Nephron progenitor cell (in vitro differentiated cells): ENCODE data around the gene CDH10.

Source experiments
- DNase-seq: peaks from one replicate; pipeline ENCODE4 v3.0.0; 2021
- H3K27ac Mint-ChIP-seq: 2 replicates; pipeline ENCODE4 v1.8.0; 2021; ENCODE audit warnings: mild to moderate bottlenecking, moderate library complexity, mixed read lengths
- H3K27me3 Mint-ChIP-seq: 2 replicates; pipeline ENCODE4 v1.8.0; 2021; ENCODE audit warnings: mild to moderate bottlenecking, low read depth, mixed read lengths; ENCODE audit not compliant: poor library complexity
- H3K36me3 Mint-ChIP-seq: 2 replicates; pipeline ENCODE4 v1.8.0; 2021; ENCODE audit warnings: low read depth, mixed read lengths
- H3K4me1 Mint-ChIP-seq: 2 replicates; pipeline ENCODE4 v1.8.0; 2021; ENCODE audit warnings: mixed read lengths
- H3K4me3 Mint-ChIP-seq: 2 replicates; pipeline ENCODE4 v1.8.0; 2021; ENCODE audit warnings: mild to moderate bottlenecking, moderate library complexity, mixed read lengths
- H3K9me3 Mint-ChIP-seq: 2 replicates; pipeline ENCODE4 v1.8.0; 2021; ENCODE audit warnings: mild to moderate bottlenecking, moderate library complexity, mixed read lengths
- CTCF ChIP-seq: fragments of 200-600 bp; sonication (generic); IDR thresholded peaks from 2 replicates; pipeline ENCODE4 v1.5.0; 2021; ENCODE audit warnings: antibody characterized with exemption

CDH10 gene

GRCh38 chr5:24571302-24571701 is 73.5 kb downstream of the CDH10 start:
- H3K27ac Mint-ChIP-seq: no peak overlapping the region
- no peak for TF ChIP-seq CTCF
- H3K9me3 Mint-ChIP-seq: no peaks in the 10 kb centered on the region

GRCh38 chr5:24566933-24567332 is 77.8 kb downstream of the CDH10 start:
- no peaks in the 10 kb centered on the region for H3K9me3 Mint-ChIP-seq
- no peak for TF ChIP-seq CTCF
- H3K4me1 Mint-ChIP-seq: no peaks in the 10 kb centered on the region
- H3K27ac Mint-ChIP-seq: no peak overlapping the region
- DNase-seq: no peak
- H3K4me3 Mint-ChIP-seq: no peak overlapping the region
- no peaks in the 10 kb centered on the region for H3K36me3 Mint-ChIP-seq
- H3K27me3 Mint-ChIP-seq: no peaks in the 10 kb centered on the region

More at GRCh38 chr5:24571302-24571701, 73.5 kb downstream of the CDH10 start:
- H3K36me3 Mint-ChIP-seq: peaks cover 5% of the 10 kb centered on the region
- DNase-seq: no peak
- H3K4me1 Mint-ChIP-seq: no peaks in the 10 kb centered on the region
- peaks cover 4% of the 10 kb centered on the region for H3K27me3 Mint-ChIP-seq
- H3K4me3 Mint-ChIP-seq: no peak overlapping the region

GRCh38 chr5:24555229-24555628 is 89.5 kb downstream of the CDH10 start:
- H3K4me1 Mint-ChIP-seq: no peaks in the 10 kb centered on the region

GRCh38 chr5:24547132-24547531 is 97.6 kb downstream of the CDH10 start:
- no peak for TF ChIP-seq CTCF

More at GRCh38 chr5:24555229-24555628, 89.5 kb downstream of the CDH10 start:
- no peak overlapping the region for H3K4me3 Mint-ChIP-seq
- no peak for TF ChIP-seq CTCF
- no peak for DNase-seq
- H3K36me3 Mint-ChIP-seq: no peaks in the 10 kb centered on the region
- H3K27me3 Mint-ChIP-seq: no peaks in the 10 kb centered on the region
- H3K27ac Mint-ChIP-seq: no peak overlapping the region
- no peaks in the 10 kb centered on the region for H3K9me3 Mint-ChIP-seq

GRCh38 chr5:24539613-24540012 is 105.2 kb downstream of the CDH10 start:
- Mint-ChIP-seq H3K9me3 (no peaks in the 10 kb centered on the region), H3K4me1 (no peaks in the 10 kb centered on the region), H3K36me3 (no peaks in the 10 kb centered on the region), H3K4me3 (no peak overlapping the region), H3K27ac (no peak overlapping the region), H3K27me3 (no peaks in the 10 kb centered on the region)
- TF ChIP-seq CTCF: no peak
- DNase-seq: no peak

More at GRCh38 chr5:24547132-24547531, 97.6 kb downstream of the CDH10 start:
- H3K36me3 Mint-ChIP-seq: no peaks in the 10 kb centered on the region
- no peaks in the 10 kb centered on the region for H3K27me3 Mint-ChIP-seq
- H3K9me3 Mint-ChIP-seq: no peaks in the 10 kb centered on the region
- no peak overlapping the region for H3K4me3 Mint-ChIP-seq
- H3K4me1 Mint-ChIP-seq: peaks cover 11% of the 10 kb centered on the region
- H3K27ac Mint-ChIP-seq: peak overlapping the region; percentile 49
- no peak for DNase-seq

GRCh38 chr5:24538346-24538745 is 106.4 kb downstream of the CDH10 start:
- H3K4me3 Mint-ChIP-seq: no peak overlapping the region
- H3K27me3 Mint-ChIP-seq: no peaks in the 10 kb centered on the region
- DNase-seq: no peak
- H3K9me3 Mint-ChIP-seq: no peaks in the 10 kb centered on the region
- no peaks in the 10 kb centered on the region for H3K36me3 Mint-ChIP-seq
- H3K4me1 Mint-ChIP-seq: no peaks in the 10 kb centered on the region
- no peak overlapping the region for H3K27ac Mint-ChIP-seq
- no peak for TF ChIP-seq CTCF
